Kasumi-1 (cell line): ENCODE data around the gene OGT.
"Not testable (repeated sequence)": the region's sequence is repeated elsewhere in the genome, so short reads cannot be mapped to it uniquely, and the experiment has no call there.

Experiments
- DNase-seq, 2 experiments: peaks; one replicate each; lab custom pipeline; 2025; lab: John Stamatoyannopoulos, UW

OGT gene

DNA sequence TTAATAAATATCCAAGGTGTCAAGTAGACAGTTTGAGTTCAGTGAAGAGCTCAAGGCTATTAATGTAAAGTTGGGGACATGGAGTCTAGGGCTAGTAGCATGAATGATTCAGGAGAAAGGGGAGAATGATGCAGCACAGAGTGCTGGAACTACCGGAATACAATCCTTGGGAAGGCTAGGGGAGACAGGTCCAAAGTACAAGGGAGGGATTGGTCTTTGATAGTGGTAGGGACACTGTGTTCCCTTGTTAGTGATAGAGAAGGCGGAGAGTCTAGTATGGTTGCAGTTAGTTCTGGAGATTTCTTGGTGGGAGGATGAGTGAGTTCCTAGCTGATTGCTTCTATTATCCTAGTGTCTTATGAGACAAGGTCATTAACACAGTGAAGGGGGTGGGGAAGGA lies 54.0 kb downstream of the OGT start:
- no peak for DNase-seq

DNA sequence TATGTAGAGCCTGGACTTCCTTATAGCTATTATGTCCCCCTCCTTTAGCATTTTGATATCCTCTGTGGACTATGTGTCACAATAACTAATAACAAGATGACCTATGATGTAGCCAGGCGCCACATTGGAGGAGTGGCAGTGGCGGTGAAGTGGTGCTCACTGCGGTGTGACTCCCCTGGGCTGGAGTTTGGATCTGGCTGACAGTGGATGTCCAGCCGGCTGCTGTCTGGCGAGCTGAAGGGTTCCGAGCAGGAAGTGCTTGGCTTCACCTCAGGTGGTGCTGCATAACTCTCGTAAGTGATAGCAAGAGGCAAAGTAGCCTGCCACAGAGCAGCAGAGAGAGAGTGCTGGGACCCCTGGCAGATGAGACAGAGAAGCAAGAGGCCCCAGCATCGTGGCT lies 60.3 kb downstream of the OGT start:
- not testable (repeated sequence) for DNase-seq

DNA sequence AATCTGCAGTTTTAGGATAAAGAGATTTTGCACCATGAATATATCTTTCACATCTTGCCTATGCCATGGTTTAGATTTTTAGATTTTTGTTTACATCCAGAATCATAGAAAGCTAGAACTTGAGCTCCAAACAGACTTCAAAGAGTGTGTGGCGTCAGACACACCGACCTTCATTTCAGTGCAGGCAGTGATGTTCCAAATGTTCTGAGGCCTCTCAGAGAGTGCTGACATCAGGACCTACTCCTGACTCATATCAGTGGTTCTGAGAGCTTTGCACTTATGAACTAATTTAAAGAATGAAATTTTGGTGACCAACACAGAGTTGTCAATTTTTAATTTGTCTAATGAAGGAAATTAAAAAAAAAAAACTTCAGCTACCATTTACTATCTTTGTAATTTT lies 67.1 kb downstream of the OGT start:
- DNase-seq = no peak

DNA sequence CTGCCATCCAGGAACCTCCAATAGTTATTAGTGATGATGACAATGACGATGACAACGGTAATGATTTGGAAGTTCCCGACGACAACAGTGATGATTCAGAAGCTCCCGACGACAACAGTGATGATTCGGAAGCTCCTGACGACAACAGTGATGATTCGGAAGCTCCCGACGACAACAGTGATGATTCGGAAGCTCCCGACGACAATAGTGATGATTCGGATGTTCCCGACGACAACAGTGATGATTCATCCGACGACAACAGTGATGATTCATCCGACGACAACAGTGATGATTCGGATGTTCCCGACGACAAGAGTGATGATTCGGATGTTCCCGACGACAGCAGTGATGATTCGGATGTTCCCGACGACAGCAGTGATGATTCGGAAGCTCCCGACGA lies 70.7 kb downstream of the OGT start:
- no peak for DNase-seq

DNA sequence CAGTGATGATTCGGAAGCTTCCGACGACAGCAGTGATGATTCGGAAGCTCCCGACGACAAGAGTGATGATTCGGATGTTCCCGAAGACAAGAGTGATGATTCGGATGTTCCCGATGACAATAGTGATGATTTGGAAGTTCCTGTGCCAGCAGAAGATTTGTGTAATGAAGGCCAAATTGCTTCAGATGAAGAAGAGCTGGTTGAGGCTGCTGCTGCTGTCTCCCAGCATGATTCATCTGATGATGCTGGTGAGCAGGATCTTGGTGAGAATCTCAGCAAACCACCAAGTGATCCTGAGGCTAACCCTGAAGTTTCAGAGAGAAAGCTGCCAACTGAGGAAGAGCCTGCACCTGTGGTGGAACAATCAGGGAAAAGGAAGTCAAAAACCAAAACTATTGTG lies 71.2 kb downstream of the OGT start:
- no peak for DNase-seq

DNA sequence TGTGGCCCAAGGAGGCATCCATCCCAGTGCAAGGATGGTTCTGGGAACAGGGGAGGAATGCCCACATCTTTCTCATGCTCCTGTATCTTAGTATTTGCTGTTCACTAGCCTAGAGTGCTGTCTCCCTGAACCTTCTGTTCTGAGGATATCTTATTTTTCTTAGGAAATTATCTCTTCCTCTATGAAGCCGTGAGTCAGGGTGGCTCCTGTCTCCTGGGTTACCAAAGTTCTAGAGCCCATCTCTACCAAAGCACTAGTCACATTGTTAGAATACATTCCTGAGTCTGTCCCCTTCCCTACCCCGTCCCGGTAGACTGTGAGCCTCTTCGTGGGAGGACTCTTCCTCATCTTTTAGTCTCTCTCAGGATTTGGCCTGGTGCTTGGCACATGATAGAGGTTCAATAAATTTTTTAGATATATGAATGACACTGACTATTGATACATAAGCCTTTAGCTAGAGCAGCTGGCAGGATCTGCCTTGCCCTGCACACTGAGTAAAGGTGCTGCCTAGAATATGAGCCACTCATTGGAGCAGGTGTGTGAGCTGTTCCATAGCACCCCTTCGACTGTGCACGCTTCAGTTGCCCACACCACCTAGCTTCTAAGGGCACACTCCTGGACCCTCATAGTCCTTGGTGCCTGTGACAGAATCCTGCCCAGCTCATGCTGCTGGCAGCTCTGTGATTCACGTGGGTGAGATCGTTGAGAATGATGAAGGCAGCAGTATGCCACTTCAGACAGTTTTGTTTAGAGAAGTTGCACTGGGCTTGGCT lies 72.1 kb downstream of the OGT start:
- no peak for DNase-seq

DNA sequence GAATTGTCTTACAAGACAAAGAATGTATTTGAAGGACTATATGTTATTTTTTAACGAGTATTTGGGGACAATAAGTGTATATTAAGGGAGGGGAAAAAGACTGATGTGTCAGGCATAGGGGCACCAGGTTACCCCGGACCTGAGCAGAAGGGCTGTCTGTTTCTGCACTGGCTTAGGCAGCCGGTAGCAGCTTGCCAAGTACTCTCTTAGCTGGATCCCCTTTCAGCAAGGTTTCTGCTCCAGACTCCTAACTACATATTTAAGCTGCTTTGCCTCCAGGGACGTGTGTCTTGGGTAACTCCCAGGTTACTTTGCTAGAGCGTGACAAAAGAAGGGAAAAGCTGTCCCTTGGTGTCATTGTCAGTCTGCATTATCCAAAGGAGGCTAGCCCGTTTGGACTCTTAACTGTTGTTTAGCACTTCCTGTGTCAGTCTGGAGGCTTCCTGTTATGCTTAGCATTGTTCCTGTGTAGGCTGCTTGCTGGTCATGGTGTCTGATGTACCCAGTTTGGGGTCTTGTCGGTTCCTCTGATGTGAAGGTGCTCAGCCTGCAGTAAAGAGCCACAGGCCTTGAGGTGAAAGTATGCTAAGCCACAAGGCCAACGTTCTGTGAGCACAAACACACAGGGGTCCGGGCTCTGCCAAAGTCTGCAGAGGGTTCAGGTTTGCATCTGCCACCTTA lies 73.8 kb downstream of the OGT start:
- DNase-seq = peak in 1 of 2 experiments; percentile 11

DNA sequence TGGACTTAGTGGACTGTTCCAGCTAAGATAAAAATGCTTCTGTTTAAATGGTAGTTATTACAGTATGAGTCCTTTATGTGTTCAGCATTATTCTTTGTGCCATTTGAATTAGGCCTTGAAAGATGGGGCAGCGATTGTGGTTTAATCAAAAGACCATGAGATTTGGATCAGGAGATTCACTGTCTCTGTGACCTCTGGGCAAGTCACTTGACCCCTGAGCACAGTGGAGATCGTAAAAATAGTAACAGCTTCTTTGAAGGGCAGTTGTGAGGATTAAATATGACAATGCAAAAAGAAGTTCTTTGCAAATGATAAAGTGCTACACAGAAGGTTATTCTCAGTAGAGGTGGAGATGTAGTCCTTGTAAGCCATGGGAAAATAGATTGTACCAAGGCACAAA lies 74.6 kb downstream of the OGT start:
- no peak for DNase-seq

DNA sequence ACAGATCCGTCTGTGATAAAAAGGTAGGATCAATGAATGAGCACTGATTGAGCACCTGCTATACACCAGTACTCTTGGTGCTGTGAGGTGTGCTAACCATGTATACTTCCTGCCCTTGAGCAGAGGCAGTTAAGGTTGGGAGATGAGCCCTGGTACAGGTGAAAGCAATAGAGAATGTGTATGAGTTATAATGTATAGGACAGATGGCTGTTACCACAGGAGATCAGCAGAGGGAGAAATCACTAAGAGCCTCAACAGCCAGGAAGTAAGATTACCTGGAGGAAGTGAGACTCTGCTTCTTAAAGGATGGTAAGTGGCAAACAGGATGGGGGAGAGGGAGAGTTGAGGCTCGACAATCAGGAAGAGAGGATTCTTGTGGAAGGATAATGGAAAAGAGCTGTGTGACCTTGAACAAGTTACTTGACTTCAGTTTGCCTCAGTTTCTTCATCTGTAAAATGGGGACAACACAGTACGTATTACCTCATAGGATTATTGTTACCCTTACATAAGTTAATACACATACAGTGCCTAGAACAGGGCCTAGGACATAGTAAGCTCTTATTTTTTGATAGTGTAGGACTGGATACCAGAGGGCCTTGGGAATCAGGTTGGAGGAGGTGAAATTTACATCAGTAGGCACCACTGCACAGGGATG lies 76.3 kb downstream of the OGT start:
- no peak for DNase-seq

DNA sequence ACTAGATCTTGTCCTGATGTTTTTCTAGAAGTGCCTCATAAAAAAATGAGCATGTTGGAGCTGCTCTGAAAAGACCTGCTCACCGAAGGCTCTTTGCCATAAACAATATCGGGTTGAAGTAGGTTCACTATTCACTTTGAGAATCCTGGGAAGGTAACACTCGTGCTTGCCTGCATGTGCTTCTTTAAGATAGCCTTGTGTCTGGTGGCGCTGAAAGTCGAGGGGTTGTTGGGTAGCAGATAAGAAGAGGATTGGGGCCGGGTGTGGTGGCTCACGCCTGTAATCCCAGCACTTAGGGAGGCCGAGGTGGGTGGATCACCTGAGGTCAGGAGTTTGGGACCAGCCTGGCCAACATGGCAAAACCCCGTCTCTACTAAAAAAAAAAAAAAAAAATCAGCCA lies 78.8 kb downstream of the OGT start:
- DNase-seq = not testable (repeated sequence)

DNA sequence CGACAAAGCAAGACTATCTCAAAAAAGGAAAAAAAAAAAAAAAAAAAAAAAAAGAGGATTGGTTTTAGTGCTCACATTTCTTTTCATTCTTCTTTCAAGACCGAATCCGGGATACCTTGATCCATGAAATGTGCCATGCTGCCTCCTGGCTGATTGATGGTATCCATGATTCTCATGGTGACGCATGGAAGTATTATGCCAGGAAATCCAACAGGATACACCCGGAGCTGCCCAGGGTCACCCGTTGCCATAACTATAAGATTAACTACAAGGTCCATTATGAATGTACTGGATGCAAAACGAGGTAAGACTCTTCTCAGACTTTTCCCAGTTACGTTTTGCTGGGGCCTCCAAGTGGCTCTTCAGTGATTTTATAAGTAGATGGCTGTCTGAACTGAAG lies 79.4 kb downstream of the OGT start:
- DNase-seq = no peak

DNA sequence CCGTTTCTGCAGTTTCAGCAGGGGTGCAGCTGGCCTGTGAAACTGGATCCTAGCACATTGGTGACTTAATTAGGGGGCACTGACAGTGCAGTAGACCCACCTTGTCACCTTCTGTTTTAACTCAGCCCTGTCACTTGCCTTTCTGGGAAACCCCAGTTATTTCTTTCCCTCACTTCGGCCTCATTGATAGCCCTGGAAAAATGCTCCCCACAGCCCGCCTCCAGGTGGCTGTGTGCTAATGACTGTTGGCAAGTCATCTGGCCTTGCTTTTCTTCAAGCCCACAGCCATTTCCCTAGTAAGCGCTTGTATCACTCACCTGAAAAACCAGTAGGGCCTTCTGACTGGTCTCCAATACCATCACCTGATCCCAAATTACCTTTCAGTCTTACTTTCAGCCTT lies 82.2 kb downstream of the OGT start:
- DNase-seq = no peak

DNA sequence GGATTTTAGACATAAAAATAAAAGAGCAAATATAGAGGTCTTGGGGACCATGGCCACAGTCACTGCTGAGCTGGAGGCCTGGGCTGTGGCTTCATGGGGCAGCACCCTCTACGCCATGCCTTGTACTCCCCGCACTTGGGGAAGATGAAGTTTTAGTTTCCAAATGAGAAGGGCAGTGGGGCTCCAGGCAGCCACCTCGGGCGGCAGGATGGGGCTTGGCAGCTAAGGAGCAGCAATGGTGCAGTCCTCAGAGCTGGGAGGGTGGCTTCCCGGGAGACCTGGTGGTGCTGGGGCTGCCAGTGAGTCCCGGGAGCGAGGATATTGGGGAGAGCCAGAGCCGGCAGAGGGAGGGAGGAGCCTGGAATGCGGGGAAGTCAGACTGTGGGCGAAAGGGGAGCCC lies 83.0 kb downstream of the OGT start:
- no peak for DNase-seq

DNA sequence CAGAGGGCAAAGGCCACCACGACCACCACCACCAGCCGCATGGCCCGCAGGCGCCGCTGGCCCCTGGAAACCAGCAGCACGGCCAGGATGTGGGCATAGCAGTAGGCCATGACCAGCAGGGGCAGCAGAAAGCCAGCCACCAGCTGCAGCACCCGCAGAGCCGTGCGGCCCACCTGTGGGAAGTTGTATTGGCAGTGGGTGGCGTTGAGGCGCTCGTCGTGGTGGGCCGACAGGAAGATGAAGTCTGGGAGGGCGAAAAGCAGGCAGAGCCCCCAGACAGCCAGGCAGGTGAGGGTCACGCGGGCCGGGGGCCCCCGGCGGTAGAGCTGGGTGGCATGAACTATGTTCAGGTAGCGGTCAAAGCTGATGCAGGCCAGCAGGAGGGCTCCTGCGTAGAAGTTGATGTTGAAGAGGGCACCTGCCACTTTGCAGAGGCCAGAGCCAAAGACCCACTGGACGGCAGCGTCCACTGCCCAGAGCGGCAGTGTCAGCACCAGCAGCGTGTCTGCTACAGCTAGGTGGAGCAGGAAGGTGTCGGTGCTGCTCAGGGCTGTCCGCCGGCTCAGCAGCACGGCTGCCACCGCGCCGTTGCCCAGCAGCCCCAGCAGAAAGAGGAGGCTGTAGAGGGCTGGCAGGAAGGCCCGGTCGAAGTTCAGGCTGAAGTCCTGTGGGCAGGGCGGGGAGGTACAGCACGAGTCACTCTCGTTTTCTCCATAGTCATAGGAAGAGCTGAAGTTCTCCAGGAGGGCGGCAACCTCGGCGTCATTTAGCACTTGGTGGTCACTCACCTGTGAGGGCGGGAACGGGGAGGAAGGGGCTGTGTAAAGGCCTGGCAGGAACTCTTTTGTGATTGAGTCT lies 84.0 kb downstream of the OGT start:
- DNase-seq = no peak

DNA sequence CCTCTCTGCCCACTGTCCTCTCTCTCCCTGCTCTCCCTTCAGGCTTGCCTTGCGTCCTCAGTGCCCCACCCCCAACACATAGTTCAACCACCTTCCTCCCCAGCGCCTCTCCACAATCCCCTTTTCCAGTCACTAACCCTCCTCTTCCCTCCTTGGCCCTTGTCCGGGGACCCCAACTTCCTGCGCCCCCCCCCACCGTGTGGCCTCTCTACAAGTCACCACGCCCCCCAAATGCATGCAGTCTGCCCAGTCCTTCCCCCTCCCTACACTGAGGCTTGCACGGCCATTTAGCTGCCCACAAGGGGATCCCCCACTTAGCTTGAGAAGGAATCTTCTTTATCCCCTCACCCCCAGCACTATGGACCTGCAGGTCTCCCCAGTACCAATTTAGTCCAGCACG lies 84.8 kb downstream of the OGT start:
- no peak for DNase-seq

DNA sequence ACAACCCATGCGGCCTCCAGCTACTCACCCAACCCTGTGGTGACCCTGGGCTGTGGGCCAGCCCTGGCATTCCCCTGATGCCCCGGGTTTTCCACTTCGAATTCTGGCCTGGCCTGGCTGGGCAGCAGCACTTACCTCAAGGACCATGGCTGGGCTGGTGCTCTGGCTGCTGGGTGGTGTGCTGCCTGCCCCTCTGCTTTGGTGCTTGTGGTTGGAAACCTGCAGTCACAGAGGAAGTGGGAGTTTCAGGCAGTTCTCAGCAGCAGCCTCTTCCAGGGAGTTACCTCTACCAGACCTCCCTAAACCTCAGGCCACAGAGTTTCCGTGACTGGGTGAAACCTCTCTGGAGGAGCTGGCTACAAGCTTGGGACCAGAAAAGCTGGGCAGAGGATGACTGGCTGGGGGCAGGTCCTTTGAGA lies 85.4 kb downstream of the OGT start, which contains the start of gene CXCR3:
TSS of gene CXCR3 (minus strand) at position 209 of the 419 bp plus-strand sequence. CDS start at position 147, 62 bp downstream.
- peak; percentile 86 to 92 for DNase-seq

DNA sequence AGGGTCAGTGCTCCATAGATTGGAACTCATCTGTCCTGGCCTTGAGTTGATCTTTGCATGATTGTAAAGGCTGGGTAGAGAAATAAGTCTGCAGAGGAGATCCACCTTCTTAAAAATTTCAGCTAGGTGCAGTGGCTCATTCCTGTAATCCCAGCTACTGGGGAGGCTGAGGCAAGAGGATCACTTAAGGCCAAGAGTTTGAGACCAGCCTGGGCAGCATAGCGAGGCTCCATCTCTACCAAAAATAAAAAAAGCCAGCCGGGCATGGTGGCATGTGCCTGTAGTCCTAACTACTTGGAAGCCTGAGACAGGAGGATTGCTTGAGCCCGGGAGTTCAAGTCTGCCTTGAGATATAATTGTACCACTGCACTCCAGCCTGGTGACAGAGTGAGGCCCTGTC lies 85.9 kb downstream of the OGT start:
- DNase-seq = no peak

DNA sequence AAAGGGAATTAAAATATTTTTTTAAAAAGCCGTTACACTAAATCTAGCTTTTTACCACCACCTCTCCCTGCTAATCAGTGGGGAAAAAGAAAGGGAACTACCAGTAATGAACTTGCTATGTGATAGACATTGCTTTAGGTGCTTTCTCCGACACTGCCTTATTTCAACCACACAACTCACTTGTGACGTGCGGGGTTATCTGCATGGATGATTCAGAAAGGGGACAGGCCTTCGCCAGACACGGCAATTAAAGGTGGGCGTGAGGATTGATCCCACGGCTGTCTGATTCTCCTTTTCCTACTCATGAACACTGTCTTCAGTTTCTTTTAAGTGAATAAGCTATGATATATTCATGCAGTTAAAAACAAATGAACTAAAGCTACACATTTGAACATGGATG lies 86.3 kb downstream of the OGT start:
- peak in 1 of 2 experiments; percentile 2 for DNase-seq

DNA sequence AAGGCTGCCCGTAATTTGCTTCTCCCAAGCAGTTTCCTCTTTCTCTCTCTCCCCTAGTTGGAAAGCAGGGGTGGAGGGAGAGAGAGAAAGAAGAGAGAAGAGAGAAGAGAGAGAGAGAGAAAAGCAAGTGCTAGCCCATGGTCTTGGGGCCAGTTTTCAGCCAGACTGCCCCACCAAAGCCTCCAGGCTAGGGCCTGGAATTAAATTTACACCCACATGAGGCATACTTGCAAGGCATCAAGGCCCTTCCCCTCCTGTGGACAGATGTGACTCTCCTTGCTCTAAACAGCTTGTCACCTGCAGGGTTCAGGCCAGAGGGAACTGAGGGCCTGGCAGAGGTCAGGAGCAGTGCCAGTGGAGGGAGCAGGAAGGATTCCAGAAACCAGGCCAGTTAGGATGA lies 87.1 kb downstream of the OGT start:
- DNase-seq = no peak

DNA sequence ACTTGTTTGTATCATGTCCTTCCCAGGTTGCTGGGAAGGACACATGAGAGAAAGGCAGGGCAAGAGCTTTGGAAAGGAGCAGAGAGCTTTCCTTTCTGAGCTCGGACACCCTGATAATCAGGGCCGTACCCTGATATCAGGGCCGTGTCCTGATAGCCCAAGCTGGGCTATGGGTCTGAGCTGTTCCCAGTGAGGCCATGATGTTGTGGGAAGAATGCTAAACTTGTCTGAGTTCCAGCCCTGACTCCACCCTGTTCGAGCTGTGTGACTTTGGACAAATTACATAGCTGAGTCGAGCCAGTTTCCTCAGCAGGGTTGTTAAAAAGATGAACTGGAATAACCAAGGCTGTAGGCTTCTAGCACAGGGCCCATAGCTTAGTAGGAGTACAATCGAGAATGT lies 88.7 kb downstream of the OGT start:
- no peak for DNase-seq

DNA sequence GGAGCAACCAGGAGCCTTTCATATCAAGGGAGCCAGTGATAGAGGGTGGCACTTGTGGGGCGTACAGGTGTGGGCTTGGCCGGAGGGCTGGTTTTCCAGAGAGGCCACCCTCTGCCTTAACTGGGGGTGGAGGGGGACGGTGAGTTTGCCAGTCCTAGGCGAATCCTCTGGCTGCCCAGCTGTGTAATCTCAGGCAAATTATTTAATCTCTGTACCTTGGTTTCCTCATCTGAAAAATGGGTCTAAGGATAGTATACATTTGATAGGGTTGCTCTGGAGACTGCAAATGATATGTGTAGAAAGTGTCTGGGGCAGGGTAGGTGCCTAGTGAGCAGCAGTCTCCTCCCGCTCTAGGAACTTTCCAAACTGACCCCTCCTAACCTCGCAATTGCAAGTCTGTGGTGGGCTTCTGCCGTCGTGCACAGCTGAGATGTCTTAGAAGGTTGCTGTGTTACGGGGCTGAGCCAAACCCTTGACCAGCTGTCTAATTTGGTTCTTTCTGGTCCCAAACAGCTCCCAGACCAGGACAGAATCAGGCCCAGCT lies 89.2 kb downstream of the OGT start:
- no peak for DNase-seq
